H1 (cell line): ENCODE results near the gene COA3. TPM values are rescaled to one million over a fixed set of nuclear protein-coding genes. Genes with fewer than 3 reads are reported as not detected.

Experiments used
- CTCF ChIA-PET: fragments of 300-600 bp; sonication (Branson Sonifier 250); formaldehyde crosslinking; loops from one replicate; lab custom pipeline; 2021; ENCODE audit not compliant: partially characterized antibody; lab: Charles Lee
- POLR2A ChIA-PET: fragments of 300-600 bp; sonication (Branson Sonifier 250); formaldehyde crosslinking; loops from one replicate; lab custom pipeline; 2021; ENCODE audit warnings: inconsistent platforms; ENCODE audit not compliant: partially characterized antibody; lab: Charles Lee
- DNase-seq, 2 experiments: peaks; one replicate each; pipeline versions ENCODE4 v3.0.0 to v3.0.0-alpha.2; 2010 to 2022; ENCODE audit warnings: low spot score in 2 of 2, low read depth in 1 of 2, mixed read lengths in 1 of 2
- FAIRE-seq: peaks from 2 replicates; lab custom pipeline; 2011; peaks lifted over from hg19 to GRCh38; lab: Jason Lieb, UNC
- H2AFZ ChIP-seq: 2 replicates; pipeline ENCODE4 v1.8.1; 2012; ENCODE audit warnings: low read length, inconsistent platforms
- H2AK5ac ChIP-seq: 2 replicates; pipeline ENCODE4 v1.6.1; 2013; ENCODE audit warnings: low read depth, low read length
- H2BK120ac ChIP-seq: replicated peaks from 2 replicates; pipeline ENCODE3; 2013; ENCODE audit warnings: low read depth, low read length, inconsistent platforms
- H2BK12ac ChIP-seq: 2 replicates; pipeline ENCODE4 v1.6.1; 2013; ENCODE audit warnings: low read depth, low read length
- H2BK15ac ChIP-seq: 2 replicates; pipeline ENCODE4 v1.6.1; 2013; ENCODE audit warnings: low read length
- H2BK20ac ChIP-seq: 2 replicates; pipeline ENCODE4 v1.6.1; 2013; ENCODE audit warnings: low read length
- H2BK5ac ChIP-seq: 2 replicates; pipeline ENCODE4 v1.6.1; 2013; ENCODE audit warnings: low read depth, low read length
- H3K14ac ChIP-seq: 2 replicates; pipeline ENCODE4 v1.6.1; 2013; ENCODE audit warnings: inconsistent platforms; ENCODE audit not compliant: insufficient read length
- H3K18ac ChIP-seq: 2 replicates; pipeline ENCODE4 v1.6.1; 2013; ENCODE audit warnings: low read length; ENCODE audit errors: extremely low read depth
- H3K23ac ChIP-seq: 2 replicates; pipeline ENCODE4 v1.6.1; 2013; ENCODE audit warnings: inconsistent platforms; ENCODE audit not compliant: insufficient read length
- H3K23me2 ChIP-seq: 2 replicates; pipeline ENCODE4 v1.6.1; 2013; ENCODE audit warnings: low read depth, low read length
- H3K27ac ChIP-seq: 2 replicates; pipeline ENCODE4 v1.6.1; 2011; ENCODE audit warnings: low read depth, low read length, inconsistent platforms
- H3K27me3 ChIP-seq, 4 experiments: replicated peaks in 1 of 4; 1 replicate in 1 of 4; 2 replicates in 3 of 4; pipeline versions ENCODE4 v1.6.1 to v1.8.1; 2011 to 2013; ENCODE audit warnings: low read length in 3 of 4, mild to moderate bottlenecking in 3 of 4, inconsistent platforms in 2 of 4, mixed read lengths in 2 of 4, moderate library complexity in 1 of 4; ENCODE audit not compliant: control insufficient read depth in 3 of 4, insufficient read depth in 3 of 4; ENCODE audit errors: extremely low read depth in 1 of 4
- H3K36me3 ChIP-seq, 4 experiments: 2 replicates each; pipeline versions ENCODE4 v1.6.1 to v1.8.1; 2011 to 2013; ENCODE audit warnings: mild to moderate bottlenecking in 4 of 4, low read length in 3 of 4, moderate library complexity in 2 of 4, control low read depth in 1 of 4, inconsistent platforms in 1 of 4; ENCODE audit not compliant: insufficient read depth in 4 of 4, control insufficient read depth in 2 of 4
- H3K4ac ChIP-seq: replicated peaks from 2 replicates; pipeline ENCODE3; 2013; ENCODE audit warnings: low read length, low read depth, mixed read lengths, inconsistent platforms; ENCODE audit not compliant: insufficient read length
- H3K4me1 ChIP-seq, 4 experiments: replicated peaks in 1 of 4; 1 replicate in 1 of 4; 2 replicates in 3 of 4; pipeline versions ENCODE4 v1.6.1 to v1.8.1; 2011 to 2013; ENCODE audit warnings: low read length in 3 of 4, inconsistent platforms in 2 of 4, mixed read lengths in 1 of 4; ENCODE audit not compliant: insufficient read depth in 4 of 4, control insufficient read depth in 3 of 4
- H3K4me2 ChIP-seq, 2 experiments: 2 replicates each; pipeline versions ENCODE4 v1.6.1 to v1.8.1; 2011 to 2013; ENCODE audit warnings: low read depth in 2 of 2, low read length in 2 of 2, control low read depth in 1 of 2, inconsistent platforms in 1 of 2, mild to moderate bottlenecking in 1 of 2; ENCODE audit not compliant: insufficient read depth in 1 of 2
- H3K4me3 ChIP-seq, 4 experiments: fragments of 200-600, 300-600 bp in 1 of 4; sonication (generic), shearing (Covaris generic), sonication (Bioruptor Twin) in 1 of 4; 2 replicates each; pipeline versions ENCODE4 v1.5.1 to v1.8.1; 2011 to 2016; ENCODE audit warnings: low read length in 4 of 4, low read depth in 3 of 4, control low read depth in 2 of 4, inconsistent platforms in 2 of 4, mild to moderate bottlenecking in 2 of 4, mixed read lengths in 1 of 4, moderate library complexity in 1 of 4; ENCODE audit not compliant: insufficient read depth in 2 of 4; ENCODE audit errors: extremely low read depth in 1 of 4
- H3K56ac ChIP-seq: replicated peaks from 2 replicates; pipeline ENCODE3; 2013; ENCODE audit warnings: low read depth, mild to moderate bottlenecking, mixed read lengths, low read length, inconsistent platforms; ENCODE audit not compliant: insufficient read length
- H3K79me1 ChIP-seq: 2 replicates; pipeline ENCODE4 v1.6.1; 2013; ENCODE audit warnings: low read depth, low read length, control low read depth
- H3K79me2 ChIP-seq, 2 experiments: 2 replicates each; pipeline versions ENCODE4 v1.6.1 to v1.8.1; 2012 to 2013; ENCODE audit warnings: low read length in 2 of 2, mild to moderate bottlenecking in 2 of 2, inconsistent platforms in 1 of 2; ENCODE audit not compliant: insufficient read depth in 2 of 2, control insufficient read depth in 1 of 2
- H3K9ac ChIP-seq, 4 experiments: replicated peaks in 1 of 4; 1 replicate in 1 of 4; 2 replicates in 3 of 4; pipeline versions ENCODE4 v1.6.1 to v1.8.1; 2011 to 2013; ENCODE audit warnings: low read depth in 3 of 4, low read length in 3 of 4, control low read depth in 2 of 4, mild to moderate bottlenecking in 2 of 4, moderate library complexity in 2 of 4, inconsistent platforms in 1 of 4; ENCODE audit errors: extremely low read depth in 1 of 4
- H3K9me3 ChIP-seq, 2 experiments: 2 replicates each; pipeline versions ENCODE4 v1.6.1 to v1.8.1; 2012 to 2013; ENCODE audit warnings: mild to moderate bottlenecking in 2 of 2, moderate library complexity in 2 of 2, control low read depth in 1 of 2, inconsistent platforms in 1 of 2, low read depth in 1 of 2, low read length in 1 of 2, mixed read lengths in 1 of 2; ENCODE audit not compliant: insufficient read depth in 2 of 2
- H4K20me1 ChIP-seq, 2 experiments: replicated peaks in 1 of 2; 2 replicates each; pipeline versions ENCODE3 to v1.8.1; 2011 to 2013; ENCODE audit warnings: inconsistent platforms in 2 of 2, low read length in 2 of 2, mild to moderate bottlenecking in 1 of 2; ENCODE audit not compliant: insufficient read depth in 2 of 2, control insufficient read depth in 1 of 2
- H4K5ac ChIP-seq: 2 replicates; pipeline ENCODE4 v1.6.1; 2013; ENCODE audit warnings: low read length, low read depth, mixed read lengths, inconsistent platforms; ENCODE audit not compliant: insufficient read length
- H4K8ac ChIP-seq: 2 replicates; pipeline ENCODE4 v1.8.0; 2013; ENCODE audit warnings: mild to moderate bottlenecking, moderate library complexity, low read length, inconsistent platforms; ENCODE audit not compliant: insufficient read depth; ENCODE audit errors: extremely low read depth
- H4K91ac ChIP-seq: replicated peaks from 2 replicates; pipeline ENCODE3; 2013; ENCODE audit warnings: low read length, mixed read lengths, inconsistent platforms; ENCODE audit not compliant: insufficient read length
- CHD1 ChIP-seq: IDR thresholded peaks from 2 replicates; pipeline ENCODE4 v1.6.1; 2012; ENCODE audit warnings: low read depth, low read length, improper control_type of control experiment
- CHD2 ChIP-seq: IDR thresholded peaks from 2 replicates; pipeline ENCODE4 v1.6.1; 2012; ENCODE audit warnings: low read length, improper control_type of control experiment
- HDAC6 ChIP-seq: IDR thresholded peaks from one replicate; pipeline ENCODE4 v1.7.1; 2012; ENCODE audit warnings: low read depth, mild to moderate bottlenecking, inconsistent platforms, low read length, moderate library complexity
- JUN ChIP-seq: IDR thresholded peaks from 2 replicates; pipeline ENCODE4 v1.6.1; 2011; ENCODE audit warnings: low read depth, mild to moderate bottlenecking, improper control_type of control experiment, low read length
- NRF1 ChIP-seq: IDR thresholded peaks from 2 replicates; pipeline ENCODE4 v1.6.1; 2011; ENCODE audit warnings: mild to moderate bottlenecking, low read depth, low read length, improper control_type of control experiment
- RFX5 ChIP-seq: IDR thresholded peaks from 2 replicates; pipeline ENCODE4 v1.6.1; 2011; ENCODE audit warnings: low read depth, low read length, improper control_type of control experiment, borderline replicate concordance
- SAP30 ChIP-seq: fragments of 300-600 bp; sonication (generic); IDR thresholded peaks from 2 replicates; pipeline ENCODE4 v1.7.1; 2012; ENCODE audit warnings: low read length, moderate library complexity, mild to moderate bottlenecking, inconsistent platforms; ENCODE audit not compliant: insufficient read depth, insufficient replicate concordance
- TAF1 ChIP-seq: IDR thresholded peaks from 2 replicates; pipeline ENCODE4 v1.6.1; 2011; ENCODE audit warnings: mild to moderate bottlenecking, low read depth, low read length
- WGBS, 2 experiments: shearing (Covaris generic) in 1 of 2; methylation state at CpG; one replicate each; pipeline versions ENCODE4 v1.1.6 to v1.1.7; 2013 to 2015; ENCODE audit warnings: low lambda C conversion rate in 2 of 2, mixed read lengths in 2 of 2, inconsistent platforms in 1 of 2, low coverage in 1 of 2, missing lambda C conversion rate in 1 of 2; ENCODE audit not compliant: insufficient replicate concordance in 2 of 2, insufficient coverage in 1 of 2, insufficient read length in 1 of 2; ENCODE audit errors: extremely low coverage in 1 of 2, missing lambda C conversion rate in 1 of 2; 5-methylcytosine and 5-hydroxymethylcytosine counted together
- polyA plus RNA-seq, 7 experiments: library from polyadenylated mRNA; depleted of rRNA in 3 of 7; stranded (reverse) in 5 of 7; unstranded in 2 of 7; fragments of >200 nt in 5 of 7; fragments of 200-250 nt in 2 of 7; gene quantifications; 1 replicate in 5 of 7; 2 replicates in 1 of 7; 4 replicates in 1 of 7; pipeline versions ENCODE4 v1.2.1 to v1.2.3, GENCODE V29; 2011 to 2013; ENCODE audit warnings: missing spikeins in 2 of 7, mixed read lengths in 2 of 7
- total RNA-seq: library from RNA; stranded (reverse); fragmentation: NEBNext Ultra II Directional; extraction: Animal tissue kit (Norgen Biotek cat#: 25700); gene quantifications from 2 replicates; pipeline ENCODE4 v1.2.1, GENCODE V29; 2021
- TF ChIP-seq, protein P1 (sequence below): IDR thresholded peaks from 2 replicates; pipeline ENCODE4 v1.6.1; 2011; ENCODE audit warnings: low read length, improper control_type of control experiment

Gene COA3
- total and polyA plus RNA-seq, 2 of the 8 experiments (the other 6 are each of a cell fraction or from before 2014, with no cell fraction given), result 68.4 to 143 TPM

DNA sequence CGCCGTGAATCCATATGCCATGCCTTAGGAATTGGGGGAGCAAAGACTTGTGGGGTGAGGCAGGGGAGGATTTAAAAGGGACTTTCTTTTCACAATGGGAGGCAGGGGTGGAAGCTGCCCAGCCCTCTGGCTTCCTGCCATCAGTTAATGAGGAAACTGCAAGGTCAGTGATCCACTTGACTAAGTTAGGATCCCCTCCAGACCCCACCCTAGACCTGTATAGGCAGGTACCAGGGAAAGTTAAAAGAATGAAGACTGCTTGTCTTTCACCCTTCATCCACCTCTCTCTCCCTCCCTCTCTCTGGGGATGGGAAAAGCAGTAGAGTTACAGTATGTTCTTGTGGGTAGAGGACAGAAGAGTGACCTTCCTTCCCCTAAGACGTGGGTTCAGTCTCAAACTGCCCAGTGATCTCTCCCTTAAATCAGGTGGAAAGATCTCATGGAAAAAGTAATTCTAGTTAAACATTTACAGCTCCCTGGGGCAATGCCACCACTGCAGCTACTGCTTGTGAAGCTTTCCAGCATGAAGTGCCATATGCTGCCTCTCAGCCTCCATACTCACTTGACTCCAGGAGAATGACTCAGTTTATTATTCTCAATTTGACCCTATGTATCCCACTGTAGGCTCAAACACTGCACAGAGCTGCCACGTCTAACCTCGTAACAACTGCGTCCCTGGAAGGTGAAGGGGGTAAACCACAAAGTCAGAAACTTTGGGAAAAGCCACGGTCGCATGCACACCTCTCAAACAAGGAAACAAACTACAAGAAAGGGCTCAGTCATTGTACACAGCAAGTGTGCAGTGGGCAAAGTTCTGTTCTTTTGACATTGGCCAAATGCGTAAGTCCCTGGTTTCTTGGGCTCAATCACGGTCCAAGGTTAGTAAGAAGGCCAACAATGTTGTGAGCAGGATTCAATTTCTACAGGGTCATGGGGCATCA is 1.2 kb downstream of the COA3 start:
- H3K9me3 ChIP-seq, result peaks cover 5 to 8% of the 10 kb centered on the region in 2 experiments; a peak in 3 of 4 replicates
- no peak overlapping the region for H4K8ac ChIP-seq
- no peak overlapping the region for H2BK12ac ChIP-seq
- H3K79me1 ChIP-seq, result no peaks in the 10 kb centered on the region; the same call in 1 of the 2 replicates
- peaks cover 3 to 5% (median 4%) of the 10 kb centered on the region in 4 experiments; a peak in 6 of 7 replicates for H3K4me1 ChIP-seq
- H2AK5ac ChIP-seq, result no peak overlapping the region
- H4K20me1 ChIP-seq, result peaks cover 0 to 2% of the 10 kb centered on the region in 2 experiments
- no peak overlapping the region for H2BK20ac ChIP-seq
- H3K4me3 ChIP-seq, result peak overlapping the region; percentile 90 to 100 (median 98)
- ChIA-PET POLR2A (interaction anchor here (0.5 to 3.1 kb wide), 9 partner anchors 8 to 248 kb away, joined by 3 to 17 read pairs (median 3); partner anchors contain the start of gene WNK4), CTCF (interaction anchor here (0.8 to 2.1 kb wide), 10 partner anchors 20 to 219 kb away, joined by 3 to 7 read pairs (median 4); no protein-coding TSS in a partner anchor)
- H3K79me2 ChIP-seq, result peaks cover 0 to 6% of the 10 kb centered on the region in 2 experiments; a peak in 2 of 4 replicates
- no peak overlapping the region for H3K14ac ChIP-seq
- H4K91ac ChIP-seq, result no peak overlapping the region
- H3K36me3 ChIP-seq, result no peaks in the 10 kb centered on the region
- peaks cover 0 to 11% (median 8%) of the 10 kb centered on the region in 4 experiments; a peak in 6 of 7 replicates for H3K27me3 ChIP-seq
- H2BK120ac ChIP-seq, result no peak overlapping the region
- no peak overlapping the region for H2BK15ac ChIP-seq
- no peak overlapping the region for H3K23ac ChIP-seq
- peak overlapping the region; percentile 85 to 95 for H3K4me2 ChIP-seq
- H4K5ac ChIP-seq, result no peak overlapping the region
- DNase-seq, result no peak
- no peak for FAIRE-seq
- peak overlapping the region in 3 of 4 experiments; percentile 89 to 93 (median 90); a peak in 3 of 7 replicates for H3K9ac ChIP-seq
- no peak overlapping the region for H3K56ac ChIP-seq
- H3K4ac ChIP-seq, result no peak overlapping the region
- no peak overlapping the region for H2BK5ac ChIP-seq
- no peak overlapping the region for H3K27ac ChIP-seq
- H3K18ac ChIP-seq, result no peak overlapping the region
- 89% methylated on average over 10 of the region's 10 CpGs; no CpG with 5 or more reads in 1 of the 2 experiments for WGBS, 2 experiments
- H2AFZ ChIP-seq, result no peak overlapping the region
- H3K23me2 ChIP-seq, result no peaks in the 10 kb centered on the region
- TF ChIP-seq JUN (no peak), NRF1 (no peak), CHD2 (no peak), TAF1 (no peak), SAP30 (no peak), CHD1 (no peak), HDAC6 (no peak), RFX5 (no peak)
- TF ChIP-seq, protein P1, sequence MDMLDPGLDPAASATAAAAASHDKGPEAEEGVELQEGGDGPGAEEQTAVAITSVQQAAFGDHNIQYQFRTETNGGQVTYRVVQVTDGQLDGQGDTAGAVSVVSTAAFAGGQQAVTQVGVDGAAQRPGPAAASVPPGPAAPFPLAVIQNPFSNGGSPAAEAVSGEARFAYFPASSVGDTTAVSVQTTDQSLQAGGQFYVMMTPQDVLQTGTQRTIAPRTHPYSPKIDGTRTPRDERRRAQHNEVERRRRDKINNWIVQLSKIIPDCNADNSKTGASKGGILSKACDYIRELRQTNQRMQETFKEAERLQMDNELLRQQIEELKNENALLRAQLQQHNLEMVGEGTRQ, result no peak
